RWPE1 (cell line): ENCODE data around the gene APEH.

ENCODE experiments used
- CTCF ChIA-PET: fragments of 350-600 bp; sonication (Branson Sonifier 250); formaldehyde crosslinking; extraction: SDS; loops from one replicate; lab custom pipeline; 2021; lab: Yijun Ruan, JAX
- POLR2A ChIA-PET: fragments of 400-600 bp; formaldehyde crosslinking; extraction: SDS; loops from one replicate; lab custom pipeline; 2020; ENCODE audit warnings: antibody characterized with exemption; ENCODE audit not compliant: low non-redundant PET; lab: Yijun Ruan, JAX
- DNase-seq: peaks from one replicate; pipeline ENCODE4 v3.0.0; 2012; ENCODE audit warnings: low spot score
- H3K27ac ChIP-seq: fragments of 450-650 bp; 2 replicates; pipeline ENCODE4 v1.5.1; 2017
- CTCF ChIP-seq: fragments of 450-650 bp; conservative IDR thresholded peaks from 2 replicates; pipeline ENCODE4 v1.5.1; 2017; ENCODE audit warnings: low read depth, mild to moderate bottlenecking

The APEH gene

GRCh38 chr3:49657208-49657915, 16.8 kb upstream of the APEH start:
- no peak for DNase-seq
- ChIA-PET POLR2A (no interaction called here), CTCF (no interaction called here)
- H3K27ac ChIP-seq = no peak overlapping the region
- no peak for TF ChIP-seq CTCF

- ChIA-PET POLR2A (no interaction called here), CTCF (interaction anchor here (0.6 kb wide), 1 partner anchor 119 kb away, joined by 3 read pairs; no protein-coding TSS in a partner anchor)
- TF ChIP-seq CTCF = no peak
- H3K27ac ChIP-seq = peak overlapping the region; percentile 30
- DNase-seq = no peak
Measured at GRCh38 chr3:49658711-49659110, 15.4 kb upstream of the APEH start.

DNA sequence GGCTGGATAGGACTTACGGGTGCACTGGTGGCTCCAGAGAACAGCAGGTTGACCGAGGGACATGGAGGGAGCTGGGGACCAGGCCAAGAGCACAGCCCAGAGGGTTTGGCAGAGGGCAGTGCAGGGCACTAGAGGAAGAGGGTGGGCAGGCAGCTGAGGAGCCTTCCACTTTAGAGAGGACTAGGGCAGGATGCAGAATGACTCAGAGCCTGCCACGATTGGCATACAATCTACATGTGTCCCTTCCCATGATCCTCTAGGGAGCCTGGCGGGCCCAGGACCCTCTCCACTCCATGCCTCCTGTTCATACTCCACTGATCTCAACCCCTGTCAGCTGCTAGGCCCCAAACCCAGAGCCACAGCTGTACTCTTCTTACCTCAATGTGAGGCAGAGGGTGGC, 14.4 kb upstream of the APEH start:
- H3K27ac ChIP-seq = peak overlapping the region; percentile 13; the same call in 1 of the 2 replicates
- ChIA-PET POLR2A (no interaction called here), CTCF (interaction anchor here (1.8 kb wide), 1 partner anchor 120 kb away, joined by 10 read pairs; no protein-coding TSS in a partner anchor)
- no peak for DNase-seq
- TF ChIP-seq CTCF = no peak

DNA sequence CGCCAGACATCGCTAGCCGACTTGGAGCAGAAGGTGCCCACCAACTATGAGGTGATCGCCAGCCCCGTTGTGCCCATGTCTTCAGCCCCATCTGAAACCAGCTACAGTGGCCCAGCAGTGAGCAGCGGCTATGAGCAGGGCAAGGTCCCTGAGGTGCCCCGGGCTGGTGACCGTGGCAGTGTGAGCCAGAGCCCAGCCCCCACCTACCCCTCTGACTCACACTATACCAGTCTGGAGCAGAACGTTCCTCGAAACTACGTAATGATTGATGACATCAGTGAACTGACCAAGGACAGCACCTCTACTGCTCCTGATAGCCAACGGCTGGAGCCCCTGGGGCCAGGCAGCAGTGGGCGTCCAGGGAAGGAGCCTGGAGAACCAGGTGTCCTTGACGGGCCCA, 12.9 kb upstream of the APEH start:
- POLR2A ChIA-PET = no interaction called here
- CTCF ChIA-PET = interaction anchor here (1.8 kb wide), 1 partner anchor 122 kb away, joined by 10 read pairs; no protein-coding TSS in a partner anchor
- TF ChIP-seq CTCF = no peak
- DNase-seq = no peak
- no peak overlapping the region for H3K27ac ChIP-seq

DNA sequence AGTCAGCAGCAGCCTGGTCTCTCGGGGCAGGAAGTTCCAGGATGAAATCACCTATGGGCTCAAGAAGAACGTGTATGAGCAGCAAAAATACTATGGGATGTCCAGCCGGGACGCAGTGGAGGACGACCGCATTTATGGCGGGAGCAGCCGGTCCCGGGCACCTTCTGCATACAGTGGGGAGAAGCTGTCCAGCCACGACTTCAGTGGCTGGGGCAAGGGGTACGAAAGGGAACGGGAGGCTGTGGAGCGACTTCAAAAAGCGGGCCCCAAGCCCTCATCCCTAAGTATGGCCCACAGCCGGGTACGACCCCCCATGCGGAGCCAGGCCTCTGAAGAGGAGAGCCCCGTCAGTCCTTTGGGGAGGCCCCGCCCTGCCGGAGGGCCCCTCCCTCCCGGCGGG, 12.1 kb upstream of the APEH start:
- no peak for TF ChIP-seq CTCF
- no peak for DNase-seq
- POLR2A ChIA-PET = no interaction called here
- CTCF ChIA-PET = no interaction called here
- H3K27ac ChIP-seq = no peak overlapping the region

GRCh38 chr3:49662720-49663413, 11.3 kb upstream of the APEH start:
- no peak for TF ChIP-seq CTCF
- ChIA-PET POLR2A (no interaction called here), CTCF (interaction anchor here (0.6 kb wide), 1 partner anchor 9 kb away, joined by 3 read pairs; no protein-coding TSS in a partner anchor)
- no peak overlapping the region for H3K27ac ChIP-seq
- no peak for DNase-seq
